HEK293 (cell line): ENCODE data around the gene SLC9A9.

ENCODE experiments used
- CTCF ChIA-PET: fragments of 350-600 bp; formaldehyde crosslinking; extraction: SDS; loops from one replicate; lab custom pipeline; 2021; ENCODE audit warnings: antibody characterized with exemption; lab: Yijun Ruan, JAX
- POLR2A ChIA-PET: fragments of 300-600 bp; formaldehyde crosslinking; extraction: SDS; loops from one replicate; lab custom pipeline; 2020; ENCODE audit warnings: antibody characterized with exemption, inconsistent platforms; lab: Yijun Ruan, JAX
- H3K27ac ChIP-seq: fragments of 200-500 bp; sonication (Bioruptor generic); 2 replicates; pipeline ENCODE4 v1.5.1; 2014; ENCODE audit warnings: low read depth, low read length, control low read depth, inconsistent platforms; ENCODE audit errors: extremely low read depth
- H3K36me3 ChIP-seq, 2 experiments: fragments of 200-500 bp in 1 of 2; sonication (Bioruptor generic) in 1 of 2; 1 replicate in 1 of 2; 2 replicates in 1 of 2; pipeline ENCODE4 v1.5.1; 2014 to 2017; ENCODE audit warnings: inconsistent platforms in 2 of 2, low read length in 2 of 2; ENCODE audit not compliant: control insufficient read depth in 2 of 2, insufficient read depth in 1 of 2
- H3K4me1 ChIP-seq: fragments of 200-500 bp; sonication (Bioruptor generic); 2 replicates; pipeline ENCODE4 v1.5.1; 2014; ENCODE audit warnings: mild to moderate bottlenecking, low read length, inconsistent platforms; ENCODE audit not compliant: control insufficient read depth, insufficient read depth
- H3K4me3 ChIP-seq: 2 replicates; pipeline ENCODE4 v1.5.1; 2011; ENCODE audit warnings: low read depth, mild to moderate bottlenecking, control low read depth, low read length, moderate library complexity
- H3K9me3 ChIP-seq: fragments of 200-500 bp; sonication (Bioruptor generic); 2 replicates; pipeline ENCODE4 v1.5.1; 2014; ENCODE audit warnings: low read depth, low read length, inconsistent platforms; ENCODE audit not compliant: control insufficient read depth, insufficient read depth
- ATF2 ChIP-seq: fragments of 450-650 bp; formaldehyde crosslinking; IDR thresholded peaks from 2 replicates; pipeline ENCODE4 v1.5.1; 2016; ENCODE audit warnings: missing biosample characterization, missing genetic modification characterization, low read depth
- HIC1 ChIP-seq: fragments of 450-650 bp; formaldehyde crosslinking; IDR thresholded peaks from 2 replicates; pipeline ENCODE4 v1.5.1; 2016; ENCODE audit warnings: missing biosample characterization, missing genetic modification characterization
- KLF17 ChIP-seq: fragments of 450-650 bp; formaldehyde crosslinking; IDR thresholded peaks from 2 replicates; pipeline ENCODE4 v1.5.1; 2016; ENCODE audit warnings: missing biosample characterization, missing genetic modification characterization
- OSR2 ChIP-seq: fragments of 450-650 bp; formaldehyde crosslinking; IDR thresholded peaks from 2 replicates; pipeline ENCODE4 v1.5.1; 2016; ENCODE audit warnings: missing biosample characterization, missing genetic modification characterization
- PRDM1 ChIP-seq: fragments of 450-650 bp; formaldehyde crosslinking; IDR thresholded peaks from 2 replicates; pipeline ENCODE4; 2016; ENCODE audit warnings: missing biosample characterization, missing genetic modification characterization
- TSHZ1 ChIP-seq: fragments of 450-650 bp; formaldehyde crosslinking; IDR thresholded peaks from 2 replicates; pipeline ENCODE4 v1.5.1; 2016; ENCODE audit warnings: missing biosample characterization, missing genetic modification characterization, borderline replicate concordance
- ZFP3 ChIP-seq: fragments of 450-650 bp; formaldehyde crosslinking; IDR thresholded peaks from 2 replicates; pipeline ENCODE4 v1.5.1; 2016; ENCODE audit warnings: low read depth, missing biosample characterization, missing genetic modification characterization
- ZFP69B ChIP-seq: fragments of 450-650 bp; formaldehyde crosslinking; IDR thresholded peaks from 2 replicates; pipeline ENCODE4 v1.5.1; 2016; ENCODE audit warnings: missing biosample characterization, missing genetic modification characterization
- ZNF146 ChIP-seq: fragments of 450-650 bp; formaldehyde crosslinking; IDR thresholded peaks from 2 replicates; pipeline ENCODE4 v1.5.1; 2016; ENCODE audit warnings: missing biosample characterization, missing genetic modification characterization
- ZNF19 ChIP-seq: fragments of 450-650 bp; formaldehyde crosslinking; IDR thresholded peaks from 2 replicates; pipeline ENCODE4; 2016; ENCODE audit warnings: missing biosample characterization, missing genetic modification characterization, low read depth
- ZNF274 ChIP-seq, 2 experiments: fragments of 200-500 bp in 1 of 2; fragments of 450-650 bp in 1 of 2; sonication (Bioruptor generic) in 1 of 2; formaldehyde crosslinking in 1 of 2; IDR thresholded peaks; 2 replicates each; pipeline versions ENCODE4 v1.5.1 to v1.6.1; 2014 to 2016; ENCODE audit warnings: borderline replicate concordance in 1 of 2, inconsistent platforms in 1 of 2, low read length in 1 of 2, missing biosample characterization in 1 of 2, missing genetic modification characterization in 1 of 2
- ZNF423 ChIP-seq: fragments of 450-650 bp; formaldehyde crosslinking; IDR thresholded peaks from 2 replicates; pipeline ENCODE4 v1.5.1; 2016; ENCODE audit warnings: missing biosample characterization, missing genetic modification characterization
- ZNF521 ChIP-seq: fragments of 450-650 bp; formaldehyde crosslinking; IDR thresholded peaks from 2 replicates; pipeline ENCODE4 v1.5.1; 2017; ENCODE audit warnings: missing biosample characterization, mild to moderate bottlenecking, missing genetic modification characterization
- ZNF530 ChIP-seq: fragments of 450-650 bp; formaldehyde crosslinking; IDR thresholded peaks from 2 replicates; pipeline ENCODE4 v1.5.1; 2016; ENCODE audit warnings: low read depth, missing biosample characterization, missing genetic modification characterization
- ZNF544 ChIP-seq: fragments of 450-650 bp; formaldehyde crosslinking; IDR thresholded peaks from 2 replicates; pipeline ENCODE4 v1.5.0; 2017; ENCODE audit warnings: missing biosample characterization, missing genetic modification characterization
- ZNF624 ChIP-seq: fragments of 450-650 bp; formaldehyde crosslinking; IDR thresholded peaks from 2 replicates; pipeline ENCODE4 v1.5.1; 2017; ENCODE audit warnings: missing biosample characterization, missing genetic modification characterization
- ZNF645 ChIP-seq: fragments of 450-650 bp; formaldehyde crosslinking; IDR thresholded peaks from 2 replicates; pipeline ENCODE4; 2016; ENCODE audit warnings: missing biosample characterization, missing genetic modification characterization
- ZNF677 ChIP-seq: fragments of 450-650 bp; IDR thresholded peaks from 2 replicates; pipeline ENCODE4 v1.5.0; 2018; ENCODE audit warnings: missing biosample characterization, mild to moderate bottlenecking, missing genetic modification characterization, moderate library complexity
- ZNF704 ChIP-seq: fragments of 450-650 bp; formaldehyde crosslinking; IDR thresholded peaks from 2 replicates; pipeline ENCODE4 v1.5.1; 2016; ENCODE audit warnings: missing biosample characterization, missing genetic modification characterization
- ZNF76 ChIP-seq: fragments of 450-650 bp; formaldehyde crosslinking; IDR thresholded peaks from 2 replicates; pipeline ENCODE4; 2016; ENCODE audit warnings: low read depth, missing biosample characterization, missing genetic modification characterization, borderline replicate concordance
- ZNF768 ChIP-seq: fragments of 450-650 bp; formaldehyde crosslinking; IDR thresholded peaks from 2 replicates; pipeline ENCODE4 v1.5.1; 2018; ENCODE audit warnings: missing biosample characterization, mild to moderate bottlenecking, missing genetic modification characterization

SLC9A9 gene

GRCh38 chr3:143753006-143753405 is 95.3 kb downstream of the SLC9A9 start:
- Histone ChIP-seq H3K36me3 (no peaks in the 10 kb centered on the region), H3K4me1 (no peaks in the 10 kb centered on the region), H3K9me3 (no peaks in the 10 kb centered on the region), H3K27ac (no peak overlapping the region), H3K4me3 (no peak overlapping the region)
- ChIA-PET CTCF (no interaction called here), POLR2A (no interaction called here)
- TF ChIP-seq ZNF544 (tag by site-specific recombination): no peak
- TF ChIP-seq ZNF645: no peak
- TF ChIP-seq HIC1: no peak
- TF ChIP-seq ZFP3: no peak
- TF ChIP-seq ZNF677: no peak

- POLR2A ChIA-PET: no interaction called here
- H3K27ac ChIP-seq: no peak overlapping the region
- H3K36me3 ChIP-seq: no peaks in the 10 kb centered on the region
- CTCF ChIA-PET: no interaction called here
- H3K9me3 ChIP-seq: no peaks in the 10 kb centered on the region
- no peak overlapping the region for H3K4me3 ChIP-seq
- TF ChIP-seq PRDM1 (no peak), ZNF521 (tag by site-specific recombination) (no peak), ZNF624 (no peak), ZNF274 (IDR thresholded peaks at IDR 0.05; ENCODE audit: low read length) (no peak), ZNF274 (tag by site-specific recombination; IDR thresholded peaks at IDR 0.05; ENCODE audit: borderline replicate concordance) (no peak), ZNF423 (tag by site-specific recombination) (no peak), ZNF704 (no peak), ZNF76 (no peak), ZNF19 (tag by site-specific recombination) (no peak), ZNF768 (tag by site-specific recombination) (no peak), OSR2 (tag by site-specific recombination) (no peak), ZNF677 (no peak), ZNF146 (tag by site-specific recombination) (no peak), TSHZ1 (tag by site-specific recombination) (no peak), KLF17 (tag by site-specific recombination) (no peak), ATF2 (no peak), ZFP69B (no peak), ZNF530 (tag by site-specific recombination) (no peak)
- H3K4me1 ChIP-seq: no peaks in the 10 kb centered on the region
Observed at GRCh38 chr3:143751643-143752178, 96.6 kb downstream of the SLC9A9 start.
